ENCODE measurements around the gene GRIP2. TPM values are rescaled to one million over a fixed set of nuclear protein-coding genes. Genes with fewer than 3 reads are reported as not detected.

GRIP2 gene
- total RNA-seq: 0.06 TPM in 1 of 2 replicates, not detected in the other

DNA sequence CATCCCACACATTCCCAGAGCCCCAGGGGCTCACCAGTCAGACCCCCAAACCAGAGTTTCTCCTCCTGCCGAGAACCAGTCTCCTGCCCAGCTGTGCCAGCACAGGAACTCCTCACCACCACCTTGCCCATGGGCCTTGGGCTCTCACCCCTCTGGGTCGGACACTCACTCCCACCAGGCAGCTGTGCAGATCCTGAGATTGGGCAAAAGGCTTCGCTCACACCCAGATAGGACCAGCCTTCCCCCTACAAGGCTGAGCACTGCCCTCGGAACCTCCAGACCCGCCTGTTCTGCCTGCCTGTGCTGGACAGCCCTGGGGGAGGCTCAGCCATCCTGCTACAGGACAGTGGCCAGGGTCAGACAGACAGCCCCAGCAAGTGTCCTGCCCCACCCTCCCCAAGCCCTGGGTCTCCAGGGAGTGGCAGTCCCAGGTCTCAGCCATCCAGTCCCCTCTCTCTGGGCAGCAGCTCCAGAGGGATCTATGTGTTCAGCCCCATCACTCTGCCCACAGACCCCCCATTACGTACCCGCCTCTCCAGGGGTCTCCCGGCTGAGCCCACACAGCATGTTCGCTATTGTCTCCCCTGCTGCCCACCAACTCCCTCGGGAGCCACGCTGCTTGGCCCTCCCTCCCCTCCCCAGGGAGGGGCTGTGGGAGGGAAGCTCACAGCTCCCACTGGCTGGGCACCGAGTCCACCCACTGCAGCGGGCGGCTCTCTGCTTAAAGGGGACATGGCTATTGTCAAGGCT lies at the start of gene GRIP2:
GRIP2 (minus strand) TSS at position 601 of the 750 bp plus-strand sequence; CDS start at position 567, 34 bp downstream.
- no peak for DNase-seq (ENCODE audit: extremely low read depth, low read depth, low spot score)

DNA sequence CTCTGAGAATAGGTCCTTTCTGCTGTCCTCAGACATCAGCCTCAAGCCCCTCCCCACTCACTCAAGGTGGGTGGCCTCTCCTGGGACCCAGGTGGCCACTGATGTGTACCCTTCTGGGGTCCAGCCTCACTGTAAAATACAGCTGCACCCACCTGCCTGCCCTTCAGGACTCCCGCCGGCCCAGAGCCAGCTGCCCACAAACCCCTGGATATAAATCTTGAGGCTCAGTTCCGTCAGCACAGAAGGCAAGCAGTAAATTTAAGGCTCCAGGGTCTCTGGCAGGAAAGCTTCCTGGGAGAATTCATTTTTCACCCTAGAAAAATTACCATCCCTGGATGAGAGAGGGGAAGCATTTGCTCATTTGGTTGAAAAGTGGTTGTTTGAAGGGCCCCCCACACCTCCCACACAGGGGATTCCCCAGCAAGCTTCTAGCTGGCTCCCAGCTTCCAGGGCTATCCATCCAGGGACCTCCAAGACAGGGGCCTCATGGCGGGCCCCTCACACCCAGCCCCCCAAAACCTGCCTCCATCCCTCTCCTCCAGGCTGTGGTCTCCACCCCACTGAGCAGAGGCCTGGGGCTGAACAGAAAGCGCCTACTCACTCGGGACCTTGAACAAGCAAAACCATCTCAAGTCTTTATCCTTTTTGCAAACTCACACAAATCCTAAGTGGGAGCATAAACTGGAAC lies 48.4 kb upstream of the GRIP2 start:
- no peak for DNase-seq (ENCODE audit: extremely low read depth, low read depth, low spot score)

DNA sequence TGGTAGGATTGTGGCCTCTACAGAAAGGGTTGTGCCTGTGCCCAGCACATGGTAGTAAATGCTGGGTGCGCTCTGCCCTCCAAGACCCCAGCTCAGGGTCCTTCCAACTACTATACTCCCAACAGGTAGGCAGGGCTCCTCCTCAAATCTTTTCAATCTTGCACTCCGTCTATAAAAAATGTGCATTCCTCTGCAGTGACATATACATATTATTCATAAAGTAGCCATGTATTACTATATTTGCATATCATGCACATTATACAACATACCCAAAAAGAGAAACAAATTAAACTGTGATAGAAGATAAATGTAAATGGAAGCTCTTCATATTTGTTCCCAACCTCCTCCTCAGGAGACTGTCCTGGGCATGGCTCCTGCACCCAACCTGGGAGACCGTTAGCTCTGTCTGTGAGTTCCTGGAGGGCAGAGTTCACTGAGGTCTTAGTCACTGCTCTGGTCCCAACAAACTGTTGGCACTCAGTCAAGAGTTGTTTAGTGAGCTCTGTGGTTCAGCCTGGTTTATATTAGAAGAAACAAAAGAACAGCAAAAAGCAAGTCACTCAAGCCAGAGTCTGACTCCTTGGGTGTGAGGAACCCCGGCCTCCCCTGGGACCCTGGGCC lies 47.7 kb upstream of the GRIP2 start:
- DNase-seq (ENCODE audit: extremely low read depth, low read depth, low spot score): no peak

DNA sequence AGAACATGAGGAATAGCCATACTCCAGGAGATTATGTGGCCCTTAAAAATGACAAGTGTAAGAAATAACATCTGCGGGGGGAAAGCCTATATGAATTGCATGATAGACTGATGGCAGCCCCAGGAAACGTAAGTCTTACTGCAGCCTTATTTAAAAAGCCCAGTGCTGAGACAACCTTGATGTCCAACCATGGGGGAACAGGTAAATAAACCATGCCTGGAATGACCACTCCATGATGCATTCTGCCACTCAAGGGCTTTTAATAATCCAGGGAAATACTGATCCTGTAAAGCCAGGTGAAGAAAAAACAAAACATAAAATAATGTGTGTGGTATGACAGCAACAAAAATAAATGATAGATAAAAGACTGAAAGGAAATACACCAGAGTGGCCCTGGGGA lies 46.5 kb upstream of the GRIP2 start:
- DNase-seq (ENCODE audit: extremely low read depth, low read depth, low spot score): no peak

DNA sequence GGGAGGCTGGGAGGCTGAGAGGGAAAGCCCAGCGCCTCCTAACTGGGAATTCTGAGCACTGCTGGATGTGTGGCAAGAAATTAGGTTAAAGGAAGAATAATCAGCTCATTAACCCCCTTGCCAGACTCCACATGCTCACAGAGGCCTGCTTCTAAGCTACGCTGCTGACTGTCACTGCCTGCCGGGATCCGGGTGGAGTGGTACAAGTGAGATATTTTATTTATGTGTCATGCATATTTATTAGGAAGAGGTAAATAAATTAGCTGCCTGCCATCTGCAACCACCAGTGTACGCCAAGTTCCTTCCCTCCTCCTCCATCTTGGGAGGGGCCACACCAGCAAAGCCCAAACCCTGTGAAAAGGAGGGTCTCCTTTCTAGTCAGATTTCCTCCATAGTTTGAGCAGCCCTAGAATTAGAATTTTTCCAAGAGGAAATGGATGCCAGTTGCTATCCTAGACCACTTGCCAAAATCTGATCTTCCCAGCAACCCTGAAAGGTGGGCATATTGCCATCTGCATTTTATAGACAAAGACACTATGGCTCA lies 43.5 kb upstream of the GRIP2 start:
- DNase-seq (ENCODE audit: extremely low read depth, low read depth, low spot score): no peak

DNA sequence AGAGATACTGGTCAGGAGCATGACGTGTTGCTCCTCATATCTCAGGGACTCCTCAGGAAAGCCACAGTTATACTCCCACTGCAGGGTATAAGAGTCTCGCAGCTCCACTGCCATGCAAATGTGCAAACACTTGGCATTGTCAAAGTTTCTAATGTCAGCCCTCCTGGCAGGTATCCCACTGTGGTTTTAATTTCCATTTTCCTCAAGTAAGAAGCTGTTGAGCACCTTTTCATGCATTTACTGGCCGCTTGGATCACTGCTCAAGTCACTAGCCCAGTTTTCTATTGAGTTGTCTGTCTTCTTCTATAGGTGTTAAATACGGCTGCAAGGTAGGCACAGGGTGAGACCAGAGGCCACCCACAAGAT lies 41.9 kb upstream of the GRIP2 start:
- DNase-seq (ENCODE audit: extremely low read depth, low read depth, low spot score): no peak

DNA sequence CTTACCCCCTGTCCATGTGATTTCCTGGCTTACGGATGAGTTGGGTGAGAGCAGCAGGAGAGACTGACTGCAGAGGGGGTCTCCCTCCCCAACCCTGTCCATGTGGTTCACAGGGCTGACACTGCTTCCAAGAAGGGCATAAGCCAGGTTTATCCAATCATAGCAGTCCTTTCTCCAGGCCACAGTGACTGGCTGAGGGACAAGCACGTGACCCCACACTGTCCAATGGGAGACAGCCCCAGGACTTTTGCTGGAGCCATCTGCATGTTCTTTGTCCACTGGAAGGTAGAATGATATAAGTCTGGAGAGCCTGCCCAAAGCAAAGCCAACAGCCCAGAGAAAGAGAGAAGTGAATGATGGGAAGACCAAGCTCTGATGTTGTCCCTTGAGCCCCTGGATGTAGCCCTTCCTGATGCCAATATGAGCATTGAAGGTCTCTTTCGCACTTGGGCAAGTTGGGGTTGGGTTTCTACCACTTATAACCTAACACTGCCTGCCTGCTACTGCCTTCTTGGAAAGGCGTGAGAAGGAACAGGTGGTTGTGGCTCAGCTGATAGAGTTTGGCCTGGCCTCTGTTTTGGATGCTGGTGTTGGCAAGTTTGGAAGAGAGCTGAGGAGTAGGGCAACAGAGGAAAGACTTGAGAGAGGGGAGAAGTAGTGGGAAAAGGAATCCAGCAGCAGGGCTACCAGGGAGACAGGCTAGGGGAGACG lies 41.3 kb upstream of the GRIP2 start:
- no peak for DNase-seq (ENCODE audit: extremely low read depth, low read depth, low spot score)

DNA sequence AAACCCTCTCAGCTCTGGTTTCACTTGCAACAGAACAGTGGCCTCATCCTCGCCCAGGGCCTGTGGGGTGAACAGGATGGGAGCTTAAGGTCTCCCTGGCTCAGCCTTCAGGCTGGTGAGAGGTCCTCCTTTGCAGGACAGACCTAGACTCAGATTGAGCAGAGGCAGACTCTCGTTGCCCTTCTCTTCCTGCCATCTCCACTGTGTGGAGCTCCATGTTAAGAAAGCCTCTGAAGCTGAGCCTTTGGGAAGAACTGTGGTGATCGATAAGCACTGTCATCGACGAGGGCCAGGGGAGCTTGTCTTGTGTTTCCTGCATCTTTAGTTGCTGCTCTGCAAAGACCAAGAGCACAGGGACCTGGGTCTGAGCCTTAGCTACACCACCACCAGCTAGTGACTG lies 37.8 kb upstream of the GRIP2 start:
- no peak for DNase-seq (ENCODE audit: extremely low read depth, low read depth, low spot score)

DNA sequence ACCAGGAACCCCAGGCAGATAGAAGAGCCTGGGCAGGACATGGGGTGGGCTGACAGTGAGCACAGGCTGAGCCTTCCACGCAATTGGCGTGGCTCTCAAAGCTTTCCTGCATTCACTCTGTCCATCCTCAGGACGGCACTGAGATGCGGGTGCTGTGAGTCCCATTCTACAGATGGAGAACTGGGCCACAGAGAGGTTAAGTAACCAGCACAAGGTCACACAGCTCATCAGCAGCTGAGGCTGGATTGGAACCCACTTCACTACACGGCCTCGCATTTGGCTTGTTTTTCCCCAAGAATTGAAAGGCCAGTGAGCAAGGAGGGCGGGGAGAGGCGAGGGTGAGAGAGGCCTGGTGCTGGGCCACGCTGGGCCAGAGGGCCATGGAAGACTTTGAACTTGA lies 36.0 kb upstream of the GRIP2 start:
- no peak for DNase-seq (ENCODE audit: extremely low read depth, low read depth, low spot score)

DNA sequence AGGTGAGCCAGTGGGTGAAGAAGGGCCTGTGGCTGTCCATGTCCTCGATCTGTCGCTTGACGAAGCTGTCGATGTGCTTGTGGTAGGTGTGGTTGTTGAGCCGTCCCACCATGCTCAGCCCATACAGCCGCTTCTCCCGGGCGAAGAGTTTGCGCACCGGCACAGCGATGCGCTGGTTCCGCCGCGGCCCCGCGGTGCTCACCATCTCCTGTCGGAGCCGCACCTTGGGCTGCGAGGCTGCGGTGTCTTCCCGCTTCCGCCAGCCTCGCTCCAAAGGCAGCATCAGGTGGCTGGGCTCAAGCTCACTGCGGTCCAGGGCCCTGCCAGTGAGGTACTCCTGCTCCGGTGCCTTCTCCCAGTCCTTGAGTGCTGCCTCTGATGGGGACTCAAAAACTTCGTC lies 34.0 kb upstream of the GRIP2 start:
- no peak for DNase-seq (ENCODE audit: extremely low read depth, low read depth, low spot score)

DNA sequence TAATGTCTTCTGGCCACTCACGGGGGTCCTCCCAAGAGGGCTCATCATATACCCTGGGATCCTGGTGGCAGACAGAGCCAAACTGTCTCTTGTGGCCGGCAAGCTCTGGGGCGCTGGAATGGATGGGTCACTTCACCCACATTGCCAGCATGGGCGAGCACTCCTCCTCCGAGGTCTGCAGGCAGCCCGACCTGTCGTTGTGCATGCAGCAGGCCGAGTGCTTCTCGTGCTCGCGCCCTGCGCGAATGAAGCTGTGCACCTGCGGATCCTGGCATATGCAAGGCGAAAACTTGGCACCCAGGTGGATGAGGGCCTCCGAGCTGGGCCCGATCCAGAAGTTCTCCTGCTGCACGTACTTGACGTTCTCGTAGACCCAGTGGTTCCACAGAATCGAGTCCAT lies 33.6 kb upstream of the GRIP2 start:
- DNase-seq (ENCODE audit: extremely low read depth, low read depth, low spot score): no peak

DNA sequence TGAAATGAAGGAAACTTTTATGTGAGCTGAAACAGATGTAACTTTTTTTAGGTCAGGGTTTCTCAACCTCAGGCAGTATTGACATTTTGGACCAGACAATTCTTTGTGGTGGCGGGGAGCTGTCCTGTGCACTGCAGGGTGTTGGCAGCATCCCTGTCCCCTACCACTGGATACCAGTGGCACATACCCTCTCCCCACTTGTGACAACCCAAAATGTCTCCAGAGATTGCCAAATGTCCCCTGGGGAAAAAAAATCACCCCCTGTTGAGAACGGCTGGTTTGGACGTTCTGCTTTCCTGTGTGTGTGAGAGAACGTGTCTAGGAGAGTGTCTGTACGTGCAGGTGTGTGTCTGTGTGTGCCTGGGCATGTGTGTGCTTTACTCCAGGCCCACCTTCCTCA lies 30.7 kb upstream of the GRIP2 start:
- no peak for DNase-seq (ENCODE audit: extremely low read depth, low read depth, low spot score)

DNA sequence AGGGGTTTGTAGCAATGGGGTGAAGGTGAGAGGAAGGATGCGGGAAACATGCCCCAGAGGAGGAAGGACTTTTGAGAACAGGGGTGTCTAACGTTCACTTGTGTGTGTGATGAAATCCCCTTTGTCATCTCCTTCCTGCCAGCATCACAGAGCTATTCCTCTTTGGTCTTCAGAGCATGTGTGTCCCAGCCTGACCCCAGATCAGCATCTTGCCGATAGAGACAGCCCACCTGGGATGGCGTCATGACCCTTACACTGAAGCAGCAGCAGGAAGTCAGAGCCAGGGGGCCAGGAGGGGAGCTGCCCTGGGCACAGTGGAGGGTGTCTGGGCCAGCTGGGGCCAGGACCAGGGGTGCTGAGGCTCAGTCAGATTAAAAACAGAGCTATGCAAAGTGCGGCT lies 29.9 kb upstream of the GRIP2 start:
- no peak for DNase-seq (ENCODE audit: extremely low read depth, low read depth, low spot score)

DNA sequence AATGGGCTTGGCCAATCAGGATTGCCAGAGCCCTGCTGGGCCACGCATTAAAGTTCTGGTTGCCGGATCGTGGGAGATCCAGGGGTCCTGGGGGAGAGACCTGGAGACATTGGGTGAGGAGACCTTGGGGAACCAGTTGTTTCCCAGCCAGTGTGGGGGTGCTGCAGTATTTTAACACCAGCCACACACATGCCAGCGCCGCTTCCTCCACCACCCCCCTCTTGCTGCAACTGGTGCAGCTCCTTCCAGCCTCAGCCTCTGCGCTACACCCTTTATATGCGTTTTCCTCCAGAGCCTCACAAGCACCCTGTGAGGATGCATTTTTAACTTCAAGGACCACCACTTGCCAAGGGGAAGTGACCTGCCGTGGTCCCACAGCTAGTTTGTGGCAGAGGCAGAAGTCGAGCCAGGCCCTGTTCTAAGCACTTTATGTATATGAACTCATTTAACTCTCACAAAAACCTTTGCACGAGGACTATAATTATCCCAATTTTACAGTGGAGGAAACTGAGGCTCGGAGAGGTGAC lies 29.4 kb upstream of the GRIP2 start:
- DNase-seq (ENCODE audit: extremely low read depth, low read depth, low spot score): no peak

DNA sequence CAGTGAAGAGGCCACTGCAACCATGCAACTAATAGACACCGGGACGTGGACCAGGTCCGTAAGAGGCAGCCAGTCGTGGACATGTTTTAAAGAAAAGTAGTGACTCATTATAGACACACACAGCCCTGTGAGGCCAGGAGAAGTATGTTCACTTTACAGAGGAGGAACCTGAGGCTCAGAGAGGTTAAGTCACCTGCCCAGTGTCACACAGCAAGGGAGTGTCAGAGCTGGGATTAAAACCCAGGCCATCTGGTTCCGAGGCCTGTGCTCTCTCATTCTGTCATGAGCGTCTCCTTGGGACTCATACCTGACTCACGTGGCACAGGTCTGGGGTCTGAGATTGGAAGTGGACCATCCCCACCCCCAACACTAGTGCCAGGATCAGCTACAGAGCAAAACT lies 28.1 kb upstream of the GRIP2 start:
- no peak for DNase-seq (ENCODE audit: extremely low read depth, low read depth, low spot score)

DNA sequence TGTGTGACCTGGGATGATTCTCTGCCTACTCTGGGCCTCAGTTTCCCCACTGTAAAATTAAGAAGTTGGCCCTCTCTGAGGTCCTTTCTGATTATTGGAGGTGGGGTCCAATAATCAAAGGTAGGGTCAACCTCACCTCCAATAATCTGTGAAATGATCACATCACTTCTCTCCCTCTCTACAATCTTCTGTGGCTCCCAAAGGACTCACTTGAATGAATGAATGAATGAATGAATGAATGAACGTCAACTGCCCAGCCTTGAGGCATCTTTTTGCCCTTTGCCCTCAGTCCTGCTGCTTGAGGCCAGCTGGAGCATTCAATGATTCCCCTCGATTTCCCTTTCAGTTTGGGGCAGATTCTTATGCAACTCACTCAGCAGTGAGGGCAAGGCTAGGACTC lies 26.7 kb upstream of the GRIP2 start:
- no peak for DNase-seq (ENCODE audit: extremely low read depth, low read depth, low spot score)

DNA sequence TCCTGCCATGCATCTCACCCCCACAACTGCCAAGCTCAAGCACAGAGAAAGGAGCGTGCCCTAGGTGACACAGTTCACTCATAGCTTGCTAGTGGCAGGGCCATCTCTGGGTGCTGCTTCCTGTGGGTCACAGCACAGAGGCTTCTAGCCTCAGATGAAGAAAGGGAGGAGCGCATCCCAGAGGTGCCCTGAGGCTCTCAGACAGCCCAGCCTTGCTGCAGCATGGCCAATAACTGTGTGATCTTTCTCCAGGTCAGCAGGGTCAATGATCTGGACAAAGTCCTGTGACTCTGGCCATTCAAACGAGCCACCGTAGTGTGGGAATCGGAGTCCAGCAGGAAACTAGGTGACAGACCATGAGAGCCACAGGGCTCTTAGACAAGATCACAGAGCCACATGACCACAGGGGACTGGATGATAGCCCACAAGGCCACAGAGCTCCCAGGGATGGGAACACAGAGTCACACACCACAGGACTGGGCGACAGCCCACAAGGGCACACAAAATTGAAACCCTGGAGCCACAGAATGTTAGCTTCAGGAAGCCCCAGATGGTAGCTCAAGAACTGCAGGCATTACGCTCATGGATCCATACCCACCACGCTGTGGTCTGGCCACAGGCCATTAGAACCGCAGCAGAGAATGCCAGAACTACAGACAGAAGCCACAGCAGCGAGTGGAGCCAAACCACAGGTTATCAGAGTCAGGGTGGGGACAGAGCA lies 25.9 kb upstream of the GRIP2 start:
- no peak for DNase-seq (ENCODE audit: extremely low read depth, low read depth, low spot score)

DNA sequence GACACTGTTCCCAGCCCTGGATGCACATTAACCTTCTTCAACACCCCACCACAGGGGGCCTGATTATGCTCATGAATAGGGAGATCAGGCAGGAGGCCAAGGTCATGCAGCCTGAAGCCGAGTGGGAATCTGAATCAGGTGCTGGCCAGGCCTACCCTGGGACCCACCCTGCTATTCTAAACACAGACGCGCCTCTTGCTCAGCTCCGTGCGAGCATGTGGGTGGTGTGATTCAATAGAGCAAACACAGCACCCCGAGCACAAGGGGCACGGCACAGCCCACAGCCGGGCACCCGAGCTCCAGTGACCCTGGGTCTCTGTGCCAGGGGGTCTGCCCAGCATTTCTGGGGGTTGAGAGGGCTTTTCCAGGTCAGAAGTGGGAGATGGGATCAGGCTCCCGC lies 24.6 kb upstream of the GRIP2 start:
- no peak for DNase-seq (ENCODE audit: extremely low read depth, low read depth, low spot score)

DNA sequence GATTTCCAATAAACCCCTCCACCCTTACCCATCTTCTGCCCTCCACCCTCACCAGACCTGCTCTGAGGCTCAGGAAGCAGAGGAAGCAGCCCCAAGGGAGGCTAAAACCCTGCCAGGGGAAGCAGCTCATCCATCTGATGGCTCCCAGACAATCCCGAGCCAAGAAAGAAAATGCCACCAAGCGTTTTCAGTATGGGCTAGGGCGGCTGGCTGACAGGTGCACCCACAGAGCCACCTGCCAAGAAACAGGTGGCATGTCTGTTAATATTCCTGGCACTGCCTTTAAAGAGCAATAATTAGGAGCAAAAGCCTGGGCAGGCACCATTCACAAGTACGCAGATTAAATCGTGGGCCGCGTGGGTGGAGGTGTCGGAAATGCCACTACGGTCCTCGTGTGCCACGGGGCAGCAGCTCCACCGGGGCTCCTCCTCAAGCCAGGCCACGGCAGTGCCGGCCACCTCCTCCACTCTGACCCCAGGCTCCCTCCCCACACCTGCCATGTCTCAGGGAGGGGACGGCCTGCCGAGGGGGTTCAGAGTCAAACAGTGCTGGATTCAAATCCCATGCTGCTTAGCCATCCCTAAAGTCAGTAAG lies 23.9 kb upstream of the GRIP2 start:
- DNase-seq (ENCODE audit: extremely low read depth, low read depth, low spot score): no peak

Data from glomerular endothelial cell (primary cell).